K562 (cell line): Measurements from ENCODE around the gene STX1B. TPM values are rescaled to one million over a fixed set of nuclear protein-coding genes. Genes with fewer than 3 reads are reported as not detected.

ENCODE experiments used
- BHLHE40 ChIP-seq: IDR thresholded peaks from 2 replicates; pipeline ENCODE4 v1.6.1; 2011; ENCODE audit warnings: low read length, improper control_type of control experiment
- DACH1 ChIP-seq: fragments of 450-650 bp; IDR thresholded peaks from 2 replicates; pipeline ENCODE4 v1.6.1; 2018; ENCODE audit not compliant: partially characterized antibody
- HDAC3 ChIP-seq: fragments of 450-650 bp; IDR thresholded peaks from 2 replicates; pipeline ENCODE4 v1.6.1; 2018; ENCODE audit warnings: borderline replicate concordance, mild to moderate bottlenecking, moderate library complexity; ENCODE audit not compliant: partially characterized antibody
- HNRNPK ChIP-seq: fragments of 200-400 bp; formaldehyde crosslinking; IDR thresholded peaks from one replicate; pipeline ENCODE4 v1.6.1; 2018; ENCODE audit warnings: mild to moderate bottlenecking, low read depth, low read length; ENCODE audit not compliant: poor library complexity, severe bottlenecking
- PHF21A ChIP-seq: fragments of 450-650 bp; IDR thresholded peaks from 2 replicates; pipeline ENCODE4 v1.6.1; 2017; ENCODE audit warnings: low read depth, borderline replicate concordance
- POLR2AphosphoS2 ChIP-seq: IDR thresholded peaks from 2 replicates; pipeline ENCODE4 v1.6.1; 2012; ENCODE audit warnings: low read length, improper control_type of control experiment
- PRMT5 ChIP-seq: sonication (generic); formaldehyde crosslinking; IDR thresholded peaks from 2 replicates; pipeline ENCODE4 v1.5.0; 2020; ENCODE audit warnings: missing genetic modification reagents
- SP1 ChIP-seq: sonication (generic); formaldehyde crosslinking; IDR thresholded peaks from 2 replicates; pipeline ENCODE4 v1.8.1; 2022; ENCODE audit warnings: mild to moderate bottlenecking, missing genetic modification reagents
- TGIF2 ChIP-seq: sonication (generic); formaldehyde crosslinking; IDR thresholded peaks from 2 replicates; pipeline ENCODE4 v1.8.1; 2022; ENCODE audit warnings: mild to moderate bottlenecking, missing genetic modification reagents, moderate library complexity
- ZNF23 ChIP-seq: fragments of 250-450 bp; sonication (Bioruptor Pico); IDR thresholded peaks from 2 replicates; pipeline ENCODE4 v1.4.0; 2020; ENCODE audit warnings: mild to moderate bottlenecking
- ZNF311 ChIP-seq: fragments of 250-450 bp; sonication (Bioruptor Pico); IDR thresholded peaks from 2 replicates; pipeline ENCODE4 v1.4.0; 2020; ENCODE audit warnings: mild to moderate bottlenecking, moderate library complexity
- ZNF589 ChIP-seq: fragments of 200-800 bp; sonication (Bioruptor generic); IDR thresholded peaks from 2 replicates; pipeline ENCODE4 v1.6.1; 2016; ENCODE audit warnings: low read depth, missing genetic modification characterization, missing compliant biosample characterization
- ZNF695 ChIP-seq: fragments of 450-650 bp; formaldehyde crosslinking; IDR thresholded peaks from 2 replicates; pipeline ENCODE4 v1.4.0; 2020; ENCODE audit warnings: mild to moderate bottlenecking, moderate library complexity
- polyA plus RNA-seq, 8 experiments: library from polyadenylated mRNA; depleted of rRNA in 4 of 8; stranded (reverse) in 5 of 8; unstranded in 3 of 8; fragments of >200 nt; fragmentation: Nextera tagmentation in 2 of 8; fragmentation: Illumina TruSeq in 1 of 8; extraction: Ambion mirVana in 2 of 8; extraction: Trizol in 1 of 8; gene quantifications; 2 replicates each; pipeline versions ENCODE4 v1.2.1 to v1.2.3, GENCODE V29; 2011 to 2014; ENCODE audit warnings: inconsistent platforms in 1 of 8, missing spikeins in 1 of 8
- total RNA-seq, 7 experiments: library from RNA; depleted of rRNA in 6 of 7; stranded (reverse); fragments of >200 nt in 6 of 7; fragmentation: Illumina TruSeq in 2 of 7; extraction: Trizol in 2 of 7; gene quantifications; 2 replicates each; pipeline versions ENCODE4 v1.2.1 to v1.2.3, GENCODE V29; 2011 to 2021; ENCODE audit warnings: low replicate concordance in 1 of 7
- TF ChIP-seq, protein P1 (sequence below): fragments of 450-650 bp; IDR thresholded peaks from 2 replicates; pipeline ENCODE4 v1.6.1; 2017; ENCODE audit warnings: antibody characterized with exemption
- TF ChIP-seq, protein P2 (sequence below): fragments of 200-600 bp; sonication (generic); IDR thresholded peaks from one replicate; pipeline ENCODE4 v1.6.1; 2012; ENCODE audit warnings: mild to moderate bottlenecking, low read depth, low read length, inconsistent platforms

Gene STX1B
- total and polyA plus RNA-seq, 9 of the 15 experiments (the other 6 are each of a cell fraction or from before 2014, with no cell fraction given), result 0.07 to 2.5 (median 0.86) TPM

DNA sequence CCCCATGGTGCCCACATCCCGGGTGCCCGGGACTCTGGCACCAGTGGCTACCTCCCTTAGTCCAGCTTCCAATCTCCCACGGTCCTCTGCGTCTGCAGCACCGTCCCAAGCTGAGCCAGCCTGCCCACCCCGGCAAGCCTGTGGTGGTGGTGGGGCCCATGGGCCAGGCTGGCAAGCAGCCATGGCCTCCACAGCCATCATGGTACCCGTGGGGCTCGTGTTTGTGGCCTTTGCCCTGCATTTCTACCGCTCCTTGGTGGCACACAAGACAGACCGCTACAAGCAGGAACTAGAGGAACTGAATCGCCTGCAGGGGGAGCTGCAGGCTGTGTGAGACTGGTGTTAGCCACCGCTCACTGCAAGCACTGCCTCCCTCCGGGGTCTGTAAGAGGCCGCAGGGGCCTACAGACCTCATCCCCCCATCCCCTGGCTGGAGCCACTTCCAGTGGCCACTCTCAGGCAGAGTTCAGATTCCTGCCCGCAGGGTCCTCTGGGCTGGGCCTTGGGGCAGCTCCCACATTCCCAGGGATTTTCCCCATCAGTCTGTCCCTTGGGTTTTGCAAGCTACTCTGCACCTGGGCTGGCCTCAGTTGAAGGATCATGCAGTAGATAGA, 56.8 kb downstream of the STX1B start (continued):
- TF ChIP-seq HNRNPK, result no peak
- no peak for TF ChIP-seq PRMT5 (CRISPR knock-in tag)
- no peak for TF ChIP-seq HDAC3
- TF ChIP-seq TGIF2, result no peak
- TF ChIP-seq ZNF23 (CRISPR knock-in tag), result no peak
- TF ChIP-seq, protein P1, sequence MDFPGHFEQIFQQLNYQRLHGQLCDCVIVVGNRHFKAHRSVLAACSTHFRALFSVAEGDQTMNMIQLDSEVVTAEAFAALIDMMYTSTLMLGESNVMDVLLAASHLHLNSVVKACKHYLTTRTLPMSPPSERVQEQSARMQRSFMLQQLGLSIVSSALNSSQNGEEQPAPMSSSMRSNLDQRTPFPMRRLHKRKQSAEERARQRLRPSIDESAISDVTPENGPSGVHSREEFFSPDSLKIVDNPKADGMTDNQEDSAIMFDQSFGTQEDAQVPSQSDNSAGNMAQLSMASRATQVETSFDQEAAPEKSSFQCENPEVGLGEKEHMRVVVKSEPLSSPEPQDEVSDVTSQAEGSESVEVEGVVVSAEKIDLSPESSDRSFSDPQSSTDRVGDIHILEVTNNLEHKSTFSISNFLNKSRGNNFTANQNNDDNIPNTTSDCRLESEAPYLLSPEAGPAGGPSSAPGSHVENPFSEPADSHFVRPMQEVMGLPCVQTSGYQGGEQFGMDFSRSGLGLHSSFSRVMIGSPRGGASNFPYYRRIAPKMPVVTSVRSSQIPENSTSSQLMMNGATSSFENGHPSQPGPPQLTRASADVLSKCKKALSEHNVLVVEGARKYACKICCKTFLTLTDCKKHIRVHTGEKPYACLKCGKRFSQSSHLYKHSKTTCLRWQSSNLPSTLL, result no peak
- TF ChIP-seq ZNF589, result no peak
- TF ChIP-seq POLR2AphosphoS2, result peak; percentile 72
- no peak for TF ChIP-seq PHF21A
- TF ChIP-seq DACH1, result no peak
- no peak for TF ChIP-seq BHLHE40
- TF ChIP-seq, protein P2, sequence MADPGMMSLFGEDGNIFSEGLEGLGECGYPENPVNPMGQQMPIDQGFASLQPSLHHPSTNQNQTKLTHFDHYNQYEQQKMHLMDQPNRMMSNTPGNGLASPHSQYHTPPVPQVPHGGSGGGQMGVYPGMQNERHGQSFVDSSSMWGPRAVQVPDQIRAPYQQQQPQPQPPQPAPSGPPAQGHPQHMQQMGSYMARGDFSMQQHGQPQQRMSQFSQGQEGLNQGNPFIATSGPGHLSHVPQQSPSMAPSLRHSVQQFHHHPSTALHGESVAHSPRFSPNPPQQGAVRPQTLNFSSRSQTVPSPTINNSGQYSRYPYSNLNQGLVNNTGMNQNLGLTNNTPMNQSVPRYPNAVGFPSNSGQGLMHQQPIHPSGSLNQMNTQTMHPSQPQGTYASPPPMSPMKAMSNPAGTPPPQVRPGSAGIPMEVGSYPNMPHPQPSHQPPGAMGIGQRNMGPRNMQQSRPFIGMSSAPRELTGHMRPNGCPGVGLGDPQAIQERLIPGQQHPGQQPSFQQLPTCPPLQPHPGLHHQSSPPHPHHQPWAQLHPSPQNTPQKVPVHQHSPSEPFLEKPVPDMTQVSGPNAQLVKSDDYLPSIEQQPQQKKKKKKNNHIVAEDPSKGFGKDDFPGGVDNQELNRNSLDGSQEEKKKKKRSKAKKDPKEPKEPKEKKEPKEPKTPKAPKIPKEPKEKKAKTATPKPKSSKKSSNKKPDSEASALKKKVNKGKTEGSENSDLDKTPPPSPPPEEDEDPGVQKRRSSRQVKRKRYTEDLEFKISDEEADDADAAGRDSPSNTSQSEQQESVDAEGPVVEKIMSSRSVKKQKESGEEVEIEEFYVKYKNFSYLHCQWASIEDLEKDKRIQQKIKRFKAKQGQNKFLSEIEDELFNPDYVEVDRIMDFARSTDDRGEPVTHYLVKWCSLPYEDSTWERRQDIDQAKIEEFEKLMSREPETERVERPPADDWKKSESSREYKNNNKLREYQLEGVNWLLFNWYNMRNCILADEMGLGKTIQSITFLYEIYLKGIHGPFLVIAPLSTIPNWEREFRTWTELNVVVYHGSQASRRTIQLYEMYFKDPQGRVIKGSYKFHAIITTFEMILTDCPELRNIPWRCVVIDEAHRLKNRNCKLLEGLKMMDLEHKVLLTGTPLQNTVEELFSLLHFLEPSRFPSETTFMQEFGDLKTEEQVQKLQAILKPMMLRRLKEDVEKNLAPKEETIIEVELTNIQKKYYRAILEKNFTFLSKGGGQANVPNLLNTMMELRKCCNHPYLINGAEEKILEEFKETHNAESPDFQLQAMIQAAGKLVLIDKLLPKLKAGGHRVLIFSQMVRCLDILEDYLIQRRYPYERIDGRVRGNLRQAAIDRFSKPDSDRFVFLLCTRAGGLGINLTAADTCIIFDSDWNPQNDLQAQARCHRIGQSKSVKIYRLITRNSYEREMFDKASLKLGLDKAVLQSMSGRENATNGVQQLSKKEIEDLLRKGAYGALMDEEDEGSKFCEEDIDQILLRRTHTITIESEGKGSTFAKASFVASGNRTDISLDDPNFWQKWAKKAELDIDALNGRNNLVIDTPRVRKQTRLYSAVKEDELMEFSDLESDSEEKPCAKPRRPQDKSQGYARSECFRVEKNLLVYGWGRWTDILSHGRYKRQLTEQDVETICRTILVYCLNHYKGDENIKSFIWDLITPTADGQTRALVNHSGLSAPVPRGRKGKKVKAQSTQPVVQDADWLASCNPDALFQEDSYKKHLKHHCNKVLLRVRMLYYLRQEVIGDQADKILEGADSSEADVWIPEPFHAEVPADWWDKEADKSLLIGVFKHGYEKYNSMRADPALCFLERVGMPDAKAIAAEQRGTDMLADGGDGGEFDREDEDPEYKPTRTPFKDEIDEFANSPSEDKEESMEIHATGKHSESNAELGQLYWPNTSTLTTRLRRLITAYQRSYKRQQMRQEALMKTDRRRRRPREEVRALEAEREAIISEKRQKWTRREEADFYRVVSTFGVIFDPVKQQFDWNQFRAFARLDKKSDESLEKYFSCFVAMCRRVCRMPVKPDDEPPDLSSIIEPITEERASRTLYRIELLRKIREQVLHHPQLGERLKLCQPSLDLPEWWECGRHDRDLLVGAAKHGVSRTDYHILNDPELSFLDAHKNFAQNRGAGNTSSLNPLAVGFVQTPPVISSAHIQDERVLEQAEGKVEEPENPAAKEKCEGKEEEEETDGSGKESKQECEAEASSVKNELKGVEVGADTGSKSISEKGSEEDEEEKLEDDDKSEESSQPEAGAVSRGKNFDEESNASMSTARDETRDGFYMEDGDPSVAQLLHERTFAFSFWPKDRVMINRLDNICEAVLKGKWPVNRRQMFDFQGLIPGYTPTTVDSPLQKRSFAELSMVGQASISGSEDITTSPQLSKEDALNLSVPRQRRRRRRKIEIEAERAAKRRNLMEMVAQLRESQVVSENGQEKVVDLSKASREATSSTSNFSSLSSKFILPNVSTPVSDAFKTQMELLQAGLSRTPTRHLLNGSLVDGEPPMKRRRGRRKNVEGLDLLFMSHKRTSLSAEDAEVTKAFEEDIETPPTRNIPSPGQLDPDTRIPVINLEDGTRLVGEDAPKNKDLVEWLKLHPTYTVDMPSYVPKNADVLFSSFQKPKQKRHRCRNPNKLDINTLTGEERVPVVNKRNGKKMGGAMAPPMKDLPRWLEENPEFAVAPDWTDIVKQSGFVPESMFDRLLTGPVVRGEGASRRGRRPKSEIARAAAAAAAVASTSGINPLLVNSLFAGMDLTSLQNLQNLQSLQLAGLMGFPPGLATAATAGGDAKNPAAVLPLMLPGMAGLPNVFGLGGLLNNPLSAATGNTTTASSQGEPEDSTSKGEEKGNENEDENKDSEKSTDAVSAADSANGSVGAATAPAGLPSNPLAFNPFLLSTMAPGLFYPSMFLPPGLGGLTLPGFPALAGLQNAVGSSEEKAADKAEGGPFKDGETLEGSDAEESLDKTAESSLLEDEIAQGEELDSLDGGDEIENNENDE, result no peak
- no peak for TF ChIP-seq ZNF695 (CRISPR knock-in tag)
- TF ChIP-seq SP1 (CRISPR knock-in tag), result 0 out of 2 replicates have a peak, but pooled peaks have one; percentile 43
- TF ChIP-seq ZNF311, result no peak
